NCI-H748 treated with DMSO at 0.1 percent for 48 hours (cell line): ENCODE data around the gene TDRD7.
"Not testable (repeated sequence)": the region's sequence is repeated elsewhere in the genome, so short reads cannot be mapped to it uniquely, and the experiment has no call there.

Experiments
- DNase-seq: peaks from one replicate; lab custom pipeline; 2025; lab: John Stamatoyannopoulos, UW

Gene TDRD7

GRCh38 chr9:97427885-97428284, 16.0 kb downstream of the TDRD7 start:
- no peak for DNase-seq

GRCh38 chr9:97430316-97431043, 18.6 kb downstream of the TDRD7 start:
- no peak for DNase-seq

- no peak for DNase-seq
These were observed 19.1 kb downstream of the TDRD7 start for GRCh38 chr9:97431044-97431441.

- DNase-seq: no peak
These were observed 19.8 kb downstream of the TDRD7 start for GRCh38 chr9:97431549-97432143.

GRCh38 chr9:97437051-97437600, 25.2 kb downstream of the TDRD7 start:
- DNase-seq: no peak

- DNase-seq: no peak
These were observed 26.4 kb downstream of the TDRD7 start for GRCh38 chr9:97438257-97438656.

- no peak for DNase-seq
These were observed 26.8 kb downstream of the TDRD7 start for GRCh38 chr9:97438666-97439065.

GRCh38 chr9:97440160-97440559, 28.3 kb downstream of the TDRD7 start:
- DNase-seq: no peak

- DNase-seq: no peak
These were observed 29.8 kb downstream of the TDRD7 start for GRCh38 chr9:97441729-97442128.

GRCh38 chr9:97445119-97445701, 33.3 kb downstream of the TDRD7 start:
- no peak for DNase-seq

GRCh38 chr9:97447001-97447400, 35.1 kb downstream of the TDRD7 start:
- DNase-seq: no peak

- not testable (repeated sequence) for DNase-seq
These were observed 41.7 kb downstream of the TDRD7 start for GRCh38 chr9:97453573-97453972.

GRCh38 chr9:97456841-97457240, 44.9 kb downstream of the TDRD7 start:
- not testable (repeated sequence) for DNase-seq

GRCh38 chr9:97459326-97459725, 47.4 kb downstream of the TDRD7 start:
- no peak for DNase-seq

- no peak for DNase-seq
These were observed 50.3 kb downstream of the TDRD7 start for GRCh38 chr9:97462159-97462558.

GRCh38 chr9:97462914-97463313, 51.0 kb downstream of the TDRD7 start:
- no peak for DNase-seq

- peak; percentile 22 for DNase-seq
These were observed 57.0 kb downstream of the TDRD7 start for GRCh38 chr9:97468658-97469448.

- DNase-seq: no peak
These were observed 58.2 kb downstream of the TDRD7 start for GRCh38 chr9:97470076-97470475.

GRCh38 chr9:97473717-97474116, 61.8 kb downstream of the TDRD7 start:
- DNase-seq: no peak

- DNase-seq: no peak
These were observed 62.6 kb downstream of the TDRD7 start for GRCh38 chr9:97474372-97474925.

GRCh38 chr9:97475059-97475458, 63.2 kb downstream of the TDRD7 start:
- no peak for DNase-seq
